ENCODE results near the gene XPO6.

- TF ChIP-seq CTCF (IDR thresholded peaks at IDR 0.05): no peak
- no peak for TF ChIP-seq POLR2A (IDR thresholded peaks at IDR 0.05)
Observed at GRCh38 chr16:28089992-28090365, 121.8 kb downstream of the XPO6 start.
